CD14-positive monocyte (primary cell): Measurements from ENCODE around the gene SLC25A17. TPM values are rescaled to one million over a fixed set of nuclear protein-coding genes. Genes with fewer than 3 reads are reported as not detected.

Experiments
- DNase-seq, 3 donors: peaks; one replicate each; pipeline ENCODE4 v3.0.0-alpha.2; 2011 to 2022
- H2AFZ ChIP-seq: 2 replicates; pipeline ENCODE4 v1.6.0; 2012; ENCODE audit warnings: mild to moderate bottlenecking, low read depth, low read length, inconsistent platforms; ENCODE audit not compliant: insufficient read depth, poor library complexity, severe bottlenecking
- H3K27ac ChIP-seq, 2 donors: 1 replicate in 1 of 2; 2 replicates in 1 of 2; pipeline ENCODE4 v1.5.1; 2012 to 2013; ENCODE audit warnings: low read length in 2 of 2, control low read depth in 1 of 2, inconsistent platforms in 1 of 2, low read depth in 1 of 2, mild to moderate bottlenecking in 1 of 2
- H3K27me3 ChIP-seq, 2 donors: one replicate each; pipeline versions ENCODE4 v1.6.0 to v1.6.1; 2011 to 2013; ENCODE audit warnings: low read length in 2 of 2; ENCODE audit not compliant: control insufficient read depth in 2 of 2, insufficient read depth in 2 of 2
- H3K36me3 ChIP-seq, 2 donors: replicated peaks in 1 of 2; 1 replicate in 1 of 2; 2 replicates in 1 of 2; pipeline versions ENCODE4 v1.5.1 to v1.6.1; 2012 to 2013; ENCODE audit warnings: low read length in 2 of 2, control low read depth in 1 of 2, inconsistent platforms in 1 of 2, mild to moderate bottlenecking in 1 of 2; ENCODE audit not compliant: insufficient read depth in 2 of 2, control insufficient read depth in 1 of 2
- H3K4me1 ChIP-seq, 2 donors: 1 replicate in 1 of 2; 2 replicates in 1 of 2; pipeline versions ENCODE4 v1.5.1 to v1.6.1; 2012 to 2013; ENCODE audit warnings: low read length in 2 of 2, control low read depth in 1 of 2, inconsistent platforms in 1 of 2, mild to moderate bottlenecking in 1 of 2, moderate library complexity in 1 of 2; ENCODE audit not compliant: insufficient read depth in 2 of 2, control insufficient read depth in 1 of 2
- H3K4me2 ChIP-seq: replicated peaks from 2 replicates; pipeline ENCODE3; 2012; ENCODE audit warnings: low read length, moderate library complexity, mild to moderate bottlenecking; ENCODE audit not compliant: poor library complexity, severe bottlenecking; ENCODE audit errors: extremely low read depth
- H3K4me3 ChIP-seq, 3 experiments: fragments of 200-600 bp in 1 of 3; sonication (generic) in 1 of 3; replicated peaks in 1 of 3; 1 replicate in 2 of 3; 2 replicates in 1 of 3; pipeline ENCODE4 v1.5.1; 2011 to 2013; ENCODE audit warnings: low read length in 3 of 3, mild to moderate bottlenecking in 3 of 3, control low read depth in 2 of 3, low read depth in 2 of 3, inconsistent platforms in 1 of 3, moderate library complexity in 1 of 3
- H3K79me2 ChIP-seq: 2 replicates; pipeline ENCODE4 v1.6.0; 2012; ENCODE audit warnings: mild to moderate bottlenecking, control low read depth, inconsistent platforms, low read length, moderate library complexity; ENCODE audit not compliant: insufficient read depth
- H3K9ac ChIP-seq: 2 replicates; pipeline ENCODE4 v1.6.0; 2017; ENCODE audit warnings: low read length, mild to moderate bottlenecking; ENCODE audit not compliant: insufficient read depth, poor library complexity, severe bottlenecking
- H3K9me3 ChIP-seq, 2 donors: replicated peaks in 1 of 2; 1 replicate in 1 of 2; 2 replicates in 1 of 2; pipeline versions ENCODE4 v1.5.1 to v1.6.1; 2012 to 2013; ENCODE audit warnings: low read length in 2 of 2, control low read depth in 1 of 2; ENCODE audit not compliant: control insufficient read depth in 1 of 2, insufficient read depth in 1 of 2
- H4K20me1 ChIP-seq: 2 replicates; pipeline ENCODE4 v1.6.0; 2012; ENCODE audit warnings: mild to moderate bottlenecking, low read length, control low read depth, moderate library complexity; ENCODE audit not compliant: insufficient read depth
- H3K27ac Mint-ChIP-seq, 7 donors: one replicate each; pipeline ENCODE4 v1.8.0; 2020; ENCODE audit warnings: mild to moderate bottlenecking in 7 of 7, mixed read lengths in 7 of 7, moderate library complexity in 6 of 7, inconsistent platforms in 2 of 7
- H3K27me3 Mint-ChIP-seq, 3 donors: one replicate each; pipeline ENCODE4 v1.8.0; 2021 to 2022; ENCODE audit warnings: low read depth in 3 of 3, mild to moderate bottlenecking in 3 of 3, mixed read lengths in 3 of 3, moderate library complexity in 3 of 3, inconsistent platforms in 1 of 3
- H3K36me3 Mint-ChIP-seq, 2 donors: one replicate each; pipeline ENCODE4 v1.8.0; 2020; ENCODE audit warnings: mixed read lengths in 2 of 2, inconsistent platforms in 1 of 2, mild to moderate bottlenecking in 1 of 2
- H3K4me1 Mint-ChIP-seq: one replicate; pipeline ENCODE4 v1.8.0; 2020; ENCODE audit warnings: mild to moderate bottlenecking, mixed read lengths
- H3K4me3 Mint-ChIP-seq, 2 donors: one replicate each; pipeline ENCODE4 v1.8.0; 2020; ENCODE audit warnings: mild to moderate bottlenecking in 2 of 2, mixed read lengths in 2 of 2, moderate library complexity in 1 of 2
- H3K9me3 Mint-ChIP-seq, 7 donors: one replicate each; pipeline ENCODE4 v1.8.0; 2020 to 2022; ENCODE audit warnings: mixed read lengths in 7 of 7, mild to moderate bottlenecking in 6 of 7, moderate library complexity in 6 of 7, inconsistent platforms in 2 of 7
- WGBS: methylation state at CpG from one replicate; pipeline ENCODE4 v1.1.5; 2013; ENCODE audit warnings: missing lambda C conversion rate; ENCODE audit not compliant: insufficient coverage; 5-methylcytosine and 5-hydroxymethylcytosine counted together
- intact Hi-C, 2 donors: fragments of 100-400 bp; cut with micrococcal nuclease; formaldehyde crosslinking; loops; one replicate each; pipeline versions ENCODE4 v1.15.0 to v1.15.1; 2023
- polyA plus RNA-seq, 3 donors: library from polyadenylated mRNA; depleted of rRNA in 1 of 3; unstranded in 2 of 3; stranded (reverse) in 1 of 3; fragments of 300-500 nt in 2 of 3; fragments of >200 nt in 1 of 3; fragmentation: Illumina TruSeq in 2 of 3; gene quantifications; 1 replicate in 2 of 3; 2 replicates in 1 of 3; pipeline ENCODE4 v1.2.3, GENCODE V29; 2012 to 2021
- TF ChIP-seq, protein P1 (sequence below): fragments of 200-600 bp; IDR thresholded peaks from one replicate; pipeline ENCODE4 v1.8.0; 2022; ENCODE audit warnings: antibody characterized with exemption, mild to moderate bottlenecking

SLC25A17 gene
- polyA plus RNA-seq, 3 donors = 7.3 to 10.6 (median 8.8) TPM

- no peak overlapping the region for H3K4me3 Mint-ChIP-seq
- WGBS = 94% methylated on average over 11 of the region's 11 CpGs
- Histone ChIP-seq H3K9me3 (peaks cover 4 to 10% of the 10 kb centered on the region in 2 donors), H3K4me2 (no peak overlapping the region), H3K4me3 (no peak overlapping the region), H3K27ac (no peak overlapping the region), H3K4me1 (no peaks in the 10 kb centered on the region), H3K79me2 (no peaks in the 10 kb centered on the region), H3K27me3 (no peaks in the 10 kb centered on the region), H2AFZ (no peak overlapping the region), H3K9ac (no peak overlapping the region), H4K20me1 (no peaks in the 10 kb centered on the region), H3K36me3 (no peaks in the 10 kb centered on the region)
- H3K4me1 Mint-ChIP-seq = no peaks in the 10 kb centered on the region
- no peaks in the 10 kb centered on the region for H3K36me3 Mint-ChIP-seq
- no peak for DNase-seq
- intact Hi-C loops = no loop called here
- peaks cover 0 to 10% (median 8%) of the 10 kb centered on the region in 7 donors for H3K9me3 Mint-ChIP-seq
- TF ChIP-seq, protein P1, sequence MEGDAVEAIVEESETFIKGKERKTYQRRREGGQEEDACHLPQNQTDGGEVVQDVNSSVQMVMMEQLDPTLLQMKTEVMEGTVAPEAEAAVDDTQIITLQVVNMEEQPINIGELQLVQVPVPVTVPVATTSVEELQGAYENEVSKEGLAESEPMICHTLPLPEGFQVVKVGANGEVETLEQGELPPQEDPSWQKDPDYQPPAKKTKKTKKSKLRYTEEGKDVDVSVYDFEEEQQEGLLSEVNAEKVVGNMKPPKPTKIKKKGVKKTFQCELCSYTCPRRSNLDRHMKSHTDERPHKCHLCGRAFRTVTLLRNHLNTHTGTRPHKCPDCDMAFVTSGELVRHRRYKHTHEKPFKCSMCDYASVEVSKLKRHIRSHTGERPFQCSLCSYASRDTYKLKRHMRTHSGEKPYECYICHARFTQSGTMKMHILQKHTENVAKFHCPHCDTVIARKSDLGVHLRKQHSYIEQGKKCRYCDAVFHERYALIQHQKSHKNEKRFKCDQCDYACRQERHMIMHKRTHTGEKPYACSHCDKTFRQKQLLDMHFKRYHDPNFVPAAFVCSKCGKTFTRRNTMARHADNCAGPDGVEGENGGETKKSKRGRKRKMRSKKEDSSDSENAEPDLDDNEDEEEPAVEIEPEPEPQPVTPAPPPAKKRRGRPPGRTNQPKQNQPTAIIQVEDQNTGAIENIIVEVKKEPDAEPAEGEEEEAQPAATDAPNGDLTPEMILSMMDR = no peak
- H3K27ac Mint-ChIP-seq = no peak overlapping the region
- peaks cover 0 to 5% (median 2%) of the 10 kb centered on the region in 3 donors for H3K27me3 Mint-ChIP-seq
Measured at GRCh38 chr22:40753114-40753513, 66.0 kb downstream of the SLC25A17 start.

DNA sequence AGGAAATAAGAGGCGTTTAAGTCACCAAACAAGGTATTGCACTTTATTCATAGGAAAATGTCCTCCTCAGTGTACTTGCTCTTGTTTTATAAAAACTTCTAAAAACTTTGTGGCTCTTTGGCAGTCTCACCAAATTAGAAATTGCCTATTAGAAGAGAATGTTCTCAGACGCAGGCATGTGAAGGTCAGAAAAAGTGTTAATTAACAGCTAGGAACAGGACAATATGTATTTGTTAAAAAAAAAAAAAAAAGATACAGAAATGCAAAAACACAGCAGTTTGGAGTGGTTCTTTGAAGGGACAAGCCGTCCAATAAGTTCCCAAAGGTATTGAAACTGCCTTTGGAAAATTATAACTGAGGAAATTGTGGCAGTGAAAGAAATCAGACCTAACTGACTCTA lies 67.9 kb downstream of the SLC25A17 start:
- H3K4me2 ChIP-seq = no peak overlapping the region
- H3K27me3 ChIP-seq = no peaks in the 10 kb centered on the region
- H3K27ac Mint-ChIP-seq = no peak overlapping the region
- WGBS = no CpG with 5 or more reads among the region's 3 CpGs
- H3K9ac ChIP-seq = no peak overlapping the region
- peaks cover 0 to 15% (median 13%) of the 10 kb centered on the region in 7 donors for H3K9me3 Mint-ChIP-seq
- no peaks in the 10 kb centered on the region for H4K20me1 ChIP-seq
- TF ChIP-seq, protein P1 = no peak
- no peak overlapping the region for H3K4me3 ChIP-seq
- no peak overlapping the region for H3K4me3 Mint-ChIP-seq
- peaks cover 0 to 5% (median 3%) of the 10 kb centered on the region in 3 donors for H3K27me3 Mint-ChIP-seq
- no peak overlapping the region for H3K27ac ChIP-seq
- no peaks in the 10 kb centered on the region for H3K36me3 Mint-ChIP-seq
- no peak overlapping the region for H2AFZ ChIP-seq
- H3K4me1 ChIP-seq = no peaks in the 10 kb centered on the region
- H3K4me1 Mint-ChIP-seq = no peaks in the 10 kb centered on the region
- no peak for DNase-seq
- no peaks in the 10 kb centered on the region for H3K79me2 ChIP-seq
- intact Hi-C loops = no loop called here
- H3K36me3 ChIP-seq = no peaks in the 10 kb centered on the region
- peaks cover 5 to 14% of the 10 kb centered on the region in 2 donors for H3K9me3 ChIP-seq
